ENCODE data around the gene PPP1R15B. TPM values are rescaled to one million over a fixed set of nuclear protein-coding genes. Genes with fewer than 3 reads are reported as not detected.

Gene PPP1R15B
- total and polyA plus RNA-seq, 11 donors: 8.1 to 29.8 (median 25.9) TPM

GRCh38 chr1:204442376-204443259 is 31.0 kb upstream of the PPP1R15B start:
- WGBS, 4 donors: 67 to 78% (median 71%) methylated on average over 13 of the region's 13 CpGs
- DNase-seq (no peak), ATAC-seq (peak in 1 of 4 donors; percentile 17)
- peaks cover 5 to 65% (median 38%) of the 10 kb centered on the region in 12 donors for H3K4me1 ChIP-seq
- intact Hi-C loops (cut with DNase I): loop anchor here in 1 of 10 donors (10.0 kb wide), 1 partner anchor 362 kb away; no protein-coding TSS in a partner anchor
- H3K36me3 ChIP-seq: peaks cover 0 to 99% (median 88%) of the 10 kb centered on the region in 9 donors
- no peaks in the 10 kb centered on the region for H3K27me3 ChIP-seq
- H3K27ac ChIP-seq: peak overlapping the region; percentile 25 to 88 (median 72)
- H3K4me3 ChIP-seq: no peak overlapping the region
- no peak for TF ChIP-seq CTCF (IDR thresholded peaks at IDR 0.05)
- H3K9me3 ChIP-seq: no peaks in the 10 kb centered on the region

- peaks cover 5 to 56% (median 34%) of the 10 kb centered on the region in 12 donors for H3K4me1 ChIP-seq
- no peaks in the 10 kb centered on the region for H3K27me3 ChIP-seq
- TF ChIP-seq CTCF (IDR thresholded peaks at IDR 0.05) (no peak), POLR2A (IDR thresholded peaks at IDR 0.05) (no peak)
- peak overlapping the region; percentile 26 to 88 (median 72) for H3K27ac ChIP-seq
- peak in 1 of 4 donors; percentile 66 for ATAC-seq
- peaks cover 0 to 100% (median 87%) of the 10 kb centered on the region in 9 donors for H3K36me3 ChIP-seq
- intact Hi-C loops (cut with DNase I): loop anchor here in 1 of 10 donors (10.0 kb wide), 1 partner anchor 363 kb away; no protein-coding TSS in a partner anchor
- no peak for DNase-seq
- WGBS, 4 donors: 58 to 78% (median 59%) methylated on average over 6 of the region's 6 CpGs
- H3K9me3 ChIP-seq: no peaks in the 10 kb centered on the region
- no peak overlapping the region for H3K4me3 ChIP-seq
These were observed 29.9 kb upstream of the PPP1R15B start for GRCh38 chr1:204441558-204441957.

GRCh38 chr1:204439621-204440375 is 28.2 kb upstream of the PPP1R15B start:
- ATAC-seq (no peak), DNase-seq (no peak)
- Histone ChIP-seq H3K4me1 (peaks cover 5 to 58% (median 34%) of the 10 kb centered on the region in 12 donors), H3K9me3 (no peaks in the 10 kb centered on the region), H3K36me3 (peaks cover 0 to 100% (median 87%) of the 10 kb centered on the region in 9 donors), H3K27ac (peak overlapping the region in 9 of 12 donors; percentile 1 to 88 (median 46)), H3K27me3 (no peaks in the 10 kb centered on the region), H3K4me3 (no peak overlapping the region)
- WGBS, 4 donors: 75 to 79% (median 77%) methylated on average over 11 to 13 of the region's 13 CpGs
- intact Hi-C loops (cut with DNase I): loop anchor here in 1 of 10 donors (10.0 kb wide), 1 partner anchor 365 kb away; no protein-coding TSS in a partner anchor
- TF ChIP-seq CTCF (IDR thresholded peaks at IDR 0.05) (no peak), POLR2A (IDR thresholded peaks at IDR 0.05) (no peak)

Measured in heart left ventricle (tissue), 16 donors.